ENCODE measurements around the gene TMEM200A.

Gene TMEM200A

GRCh38 chr6:130473886-130474285 lies 108.1 kb downstream of the TMEM200A start:
- no peak for DNase-seq
- ChIA-PET CTCF (interaction anchor here (1.4 to 2.8 kb wide), 3 partner anchors 9 to 35 kb away, joined by 3 to 8 read pairs (median 4); no protein-coding TSS in a partner anchor), POLR2A (no interaction called here)
- Histone ChIP-seq H3K4me1 (ENCODE audit: control extremely low read depth in 1 of 4, control insufficient read depth in 4 of 4, insufficient read depth in 4 of 4, low read length in 3 of 4) (no peaks in the 10 kb centered on the region), H3K27me3 (replicated peaks in 2 of 5; ENCODE audit: control insufficient read depth in 4 of 5, insufficient read depth in 5 of 5, low read length in 4 of 5) (no peaks in the 10 kb centered on the region), H3K4me3 (ENCODE audit: control insufficient read depth in 1 of 7, extremely low read depth in 1 of 7, insufficient read depth in 4 of 7, low read depth in 2 of 7, low read length in 6 of 7) (no peak overlapping the region), H3K36me3 (ENCODE audit: control insufficient read depth in 4 of 4, insufficient read depth in 4 of 4, low read length in 3 of 4) (no peaks in the 10 kb centered on the region), H3K27ac (ENCODE audit: insufficient read depth in 1 of 2, low read depth in 1 of 2, low read length in 2 of 2, poor library complexity in 1 of 2, severe bottlenecking in 2 of 2) (no peak overlapping the region), H3K9me3 (ENCODE audit: control extremely low read depth in 1 of 5, control insufficient read depth in 4 of 5, insufficient read depth in 2 of 5, low read depth in 1 of 5, low read length in 4 of 5) (peaks cover 0 to 18% (median 3%) of the 10 kb centered on the region in 5 experiments)
- WGBS (ENCODE audit: insufficient coverage): 97% methylated on average over 3 of the region's 5 CpGs

- no peak overlapping the region for H3K27ac ChIP-seq (ENCODE audit: insufficient read depth in 1 of 2, low read depth in 1 of 2, low read length in 2 of 2, poor library complexity in 1 of 2, severe bottlenecking in 2 of 2)
- no peaks in the 10 kb centered on the region for H3K27me3 ChIP-seq (replicated peaks in 2 of 5; ENCODE audit: control insufficient read depth in 4 of 5, insufficient read depth in 5 of 5, low read length in 4 of 5)
- DNase-seq: peak; percentile 6 to 50 (median 47)
- H3K4me1 ChIP-seq (ENCODE audit: control extremely low read depth in 1 of 4, control insufficient read depth in 4 of 4, insufficient read depth in 4 of 4, low read length in 3 of 4): peaks cover 0 to 13% (median 7%) of the 10 kb centered on the region in 4 experiments
- 77% methylated on average over 4 of the region's 5 CpGs for WGBS (ENCODE audit: insufficient coverage)
- no peaks in the 10 kb centered on the region for H3K9me3 ChIP-seq (ENCODE audit: control extremely low read depth in 1 of 5, control insufficient read depth in 4 of 5, insufficient read depth in 2 of 5, low read depth in 1 of 5, low read length in 4 of 5)
- CTCF ChIA-PET: interaction anchor here (2.3 kb wide), 1 partner anchor 8 kb away, joined by 8 read pairs; no protein-coding TSS in a partner anchor
- POLR2A ChIA-PET: no interaction called here
- no peaks in the 10 kb centered on the region for H3K36me3 ChIP-seq (ENCODE audit: control insufficient read depth in 4 of 4, insufficient read depth in 4 of 4, low read length in 3 of 4)
- no peak overlapping the region for H3K4me3 ChIP-seq (ENCODE audit: control insufficient read depth in 1 of 7, extremely low read depth in 1 of 7, insufficient read depth in 4 of 7, low read depth in 2 of 7, low read length in 6 of 7)
Observed at GRCh38 chr6:130482645-130483390, 117.0 kb downstream of the TMEM200A start.

GRCh38 chr6:130485870-130486269 lies 120.1 kb downstream of the TMEM200A start:
- 100% methylated on average over 2 of the region's 3 CpGs for WGBS (ENCODE audit: insufficient coverage)
- ChIA-PET CTCF (no interaction called here), POLR2A (no interaction called here)
- no peaks in the 10 kb centered on the region for H3K36me3 ChIP-seq (ENCODE audit: control insufficient read depth in 4 of 4, insufficient read depth in 4 of 4, low read length in 3 of 4)
- H3K4me3 ChIP-seq (ENCODE audit: control insufficient read depth in 1 of 7, extremely low read depth in 1 of 7, insufficient read depth in 4 of 7, low read depth in 2 of 7, low read length in 6 of 7): no peak overlapping the region
- DNase-seq: no peak
- H3K27me3 ChIP-seq (replicated peaks in 2 of 5; ENCODE audit: control insufficient read depth in 4 of 5, insufficient read depth in 5 of 5, low read length in 4 of 5): no peaks in the 10 kb centered on the region
- peaks cover 0 to 13% (median 7%) of the 10 kb centered on the region in 4 experiments for H3K4me1 ChIP-seq (ENCODE audit: control extremely low read depth in 1 of 4, control insufficient read depth in 4 of 4, insufficient read depth in 4 of 4, low read length in 3 of 4)
- no peak overlapping the region for H3K27ac ChIP-seq (ENCODE audit: insufficient read depth in 1 of 2, low read depth in 1 of 2, low read length in 2 of 2, poor library complexity in 1 of 2, severe bottlenecking in 2 of 2)
- H3K9me3 ChIP-seq (ENCODE audit: control extremely low read depth in 1 of 5, control insufficient read depth in 4 of 5, insufficient read depth in 2 of 5, low read depth in 1 of 5, low read length in 4 of 5): no peaks in the 10 kb centered on the region

- Histone ChIP-seq H3K27ac (ENCODE audit: insufficient read depth in 1 of 2, low read depth in 1 of 2, low read length in 2 of 2, poor library complexity in 1 of 2, severe bottlenecking in 2 of 2) (no peak overlapping the region), H3K4me1 (ENCODE audit: control extremely low read depth in 1 of 4, control insufficient read depth in 4 of 4, insufficient read depth in 4 of 4, low read length in 3 of 4) (peaks cover 0 to 13% (median 7%) of the 10 kb centered on the region in 4 experiments), H3K27me3 (replicated peaks in 2 of 5; ENCODE audit: control insufficient read depth in 4 of 5, insufficient read depth in 5 of 5, low read length in 4 of 5) (no peaks in the 10 kb centered on the region), H3K4me3 (ENCODE audit: control insufficient read depth in 1 of 7, extremely low read depth in 1 of 7, insufficient read depth in 4 of 7, low read depth in 2 of 7, low read length in 6 of 7) (no peak overlapping the region), H3K9me3 (ENCODE audit: control extremely low read depth in 1 of 5, control insufficient read depth in 4 of 5, insufficient read depth in 2 of 5, low read depth in 1 of 5, low read length in 4 of 5) (peaks cover 0 to 1% (median 0%) of the 10 kb centered on the region in 5 experiments), H3K36me3 (ENCODE audit: control insufficient read depth in 4 of 4, insufficient read depth in 4 of 4, low read length in 3 of 4) (no peaks in the 10 kb centered on the region)
- DNase-seq: no peak
- ChIA-PET POLR2A (no interaction called here), CTCF (no interaction called here)
- WGBS (ENCODE audit: insufficient coverage): 100% methylated on average over 5 of the region's 7 CpGs
Observed at GRCh38 chr6:130486417-130486816, 120.6 kb downstream of the TMEM200A start.

GRCh38 chr6:130489514-130489913 lies 123.7 kb downstream of the TMEM200A start:
- Histone ChIP-seq H3K27ac (ENCODE audit: insufficient read depth in 1 of 2, low read depth in 1 of 2, low read length in 2 of 2, poor library complexity in 1 of 2, severe bottlenecking in 2 of 2) (no peak overlapping the region), H3K27me3 (replicated peaks in 2 of 5; ENCODE audit: control insufficient read depth in 4 of 5, insufficient read depth in 5 of 5, low read length in 4 of 5) (no peaks in the 10 kb centered on the region), H3K9me3 (ENCODE audit: control extremely low read depth in 1 of 5, control insufficient read depth in 4 of 5, insufficient read depth in 2 of 5, low read depth in 1 of 5, low read length in 4 of 5) (peaks cover 0 to 1% (median 0%) of the 10 kb centered on the region in 5 experiments), H3K4me3 (ENCODE audit: control insufficient read depth in 1 of 7, extremely low read depth in 1 of 7, insufficient read depth in 4 of 7, low read depth in 2 of 7, low read length in 6 of 7) (no peak overlapping the region), H3K4me1 (ENCODE audit: control extremely low read depth in 1 of 4, control insufficient read depth in 4 of 4, insufficient read depth in 4 of 4, low read length in 3 of 4) (no peaks in the 10 kb centered on the region), H3K36me3 (ENCODE audit: control insufficient read depth in 4 of 4, insufficient read depth in 4 of 4, low read length in 3 of 4) (no peaks in the 10 kb centered on the region)
- ChIA-PET CTCF (interaction anchor here (0.7 kb wide), 1 partner anchor 39 kb away, joined by 3 read pairs; no protein-coding TSS in a partner anchor), POLR2A (no interaction called here)
- WGBS (ENCODE audit: insufficient coverage): 100% methylated on average over 1 of the region's 1 CpG
- DNase-seq: no peak

Measured in common myeloid progenitor, CD34-positive (primary cell).